ENCODE results near the gene GNB1L. TPM values are rescaled to one million over a fixed set of nuclear protein-coding genes. Genes with fewer than 3 reads are reported as not detected.
"Not testable (repeated sequence)": the region's sequence is repeated elsewhere in the genome, so short reads cannot be mapped to it uniquely, and the experiment has no call there.

Gene GNB1L
- total RNA-seq, 1 experiment from 2014 or later, result 38.2 TPM

GRCh38 chr22:19840059-19840458 lies 14.6 kb downstream of the GNB1L start:
- DNase-seq, result no peak
- Histone ChIP-seq H3K36me3 (replicated peaks; ENCODE audit: control insufficient read depth, insufficient read depth, low read length) (no peaks in the 10 kb centered on the region), H3K27me3 (ENCODE audit: control insufficient read depth, insufficient read depth, low read length) (no peaks in the 10 kb centered on the region), H3K4me3 (ENCODE audit: insufficient read depth, low read depth, low read length) (no peak overlapping the region)

GRCh38 chr22:19837915-19838314 lies 16.8 kb downstream of the GNB1L start:
- no peaks in the 10 kb centered on the region for H3K36me3 ChIP-seq (replicated peaks; ENCODE audit: control insufficient read depth, insufficient read depth, low read length)
- no peaks in the 10 kb centered on the region for H3K27me3 ChIP-seq (ENCODE audit: control insufficient read depth, insufficient read depth, low read length)
- H3K4me3 ChIP-seq (ENCODE audit: insufficient read depth, low read depth, low read length), result no peak overlapping the region
- DNase-seq, result no peak

- no peak for DNase-seq
- no peak overlapping the region for H3K4me3 ChIP-seq (ENCODE audit: insufficient read depth, low read depth, low read length)
- H3K27me3 ChIP-seq (ENCODE audit: control insufficient read depth, insufficient read depth, low read length), result no peaks in the 10 kb centered on the region
- H3K36me3 ChIP-seq (replicated peaks; ENCODE audit: control insufficient read depth, insufficient read depth, low read length), result no peaks in the 10 kb centered on the region
These were observed 18.2 kb downstream of the GNB1L start for GRCh38 chr22:19836512-19836911.

- H3K27me3 ChIP-seq (ENCODE audit: control insufficient read depth, insufficient read depth, low read length), result no peaks in the 10 kb centered on the region
- DNase-seq, result no peak
These were observed 20.1 kb downstream of the GNB1L start for GRCh38 chr22:19834599-19834998.

GRCh38 chr22:19833327-19833726 lies 21.3 kb downstream of the GNB1L start:
- DNase-seq; H3K27me3 ChIP-seq (ENCODE audit: control insufficient read depth, insufficient read depth, low read length); H3K4me3 ChIP-seq (ENCODE audit: insufficient read depth, low read depth, low read length); H3K36me3 ChIP-seq (replicated peaks; ENCODE audit: control insufficient read depth, insufficient read depth, low read length): not testable (repeated sequence)

More at GRCh38 chr22:19834599-19834998, 20.1 kb downstream of the GNB1L start:
- H3K4me3 ChIP-seq (ENCODE audit: insufficient read depth, low read depth, low read length), result no peak overlapping the region
- H3K36me3 ChIP-seq (replicated peaks; ENCODE audit: control insufficient read depth, insufficient read depth, low read length), result no peaks in the 10 kb centered on the region

GRCh38 chr22:19832476-19833108 lies 22.1 kb downstream of the GNB1L start:
- Histone ChIP-seq H3K27me3 (ENCODE audit: control insufficient read depth, insufficient read depth, low read length) (no peaks in the 10 kb centered on the region), H3K36me3 (replicated peaks; ENCODE audit: control insufficient read depth, insufficient read depth, low read length) (no peaks in the 10 kb centered on the region), H3K4me3 (ENCODE audit: insufficient read depth, low read depth, low read length) (no peak overlapping the region)
- peak; percentile 19 for DNase-seq

GRCh38 chr22:19831979-19832378 lies 22.7 kb downstream of the GNB1L start:
- H3K27me3 ChIP-seq (ENCODE audit: control insufficient read depth, insufficient read depth, low read length); H3K4me3 ChIP-seq (ENCODE audit: insufficient read depth, low read depth, low read length); H3K36me3 ChIP-seq (replicated peaks; ENCODE audit: control insufficient read depth, insufficient read depth, low read length); DNase-seq: not testable (repeated sequence)

GRCh38 chr22:19831016-19831415 lies 23.7 kb downstream of the GNB1L start:
- Histone ChIP-seq H3K4me3 (ENCODE audit: insufficient read depth, low read depth, low read length) (no peak overlapping the region), H3K36me3 (replicated peaks; ENCODE audit: control insufficient read depth, insufficient read depth, low read length) (no peaks in the 10 kb centered on the region), H3K27me3 (ENCODE audit: control insufficient read depth, insufficient read depth, low read length) (no peaks in the 10 kb centered on the region)
- DNase-seq, result no peak

- Histone ChIP-seq H3K27me3 (ENCODE audit: control insufficient read depth, insufficient read depth, low read length) (no peaks in the 10 kb centered on the region), H3K4me3 (ENCODE audit: insufficient read depth, low read depth, low read length) (no peak overlapping the region)
- no peak for DNase-seq
These were observed 26.7 kb downstream of the GNB1L start for GRCh38 chr22:19828035-19828401.

GRCh38 chr22:19827341-19828034 lies 27.2 kb downstream of the GNB1L start:
- DNase-seq, result no peak
- Histone ChIP-seq H3K4me3 (ENCODE audit: insufficient read depth, low read depth, low read length) (no peak overlapping the region), H3K36me3 (replicated peaks; ENCODE audit: control insufficient read depth, insufficient read depth, low read length) (no peaks in the 10 kb centered on the region), H3K27me3 (ENCODE audit: control insufficient read depth, insufficient read depth, low read length) (no peaks in the 10 kb centered on the region)

More at GRCh38 chr22:19828035-19828401, 26.7 kb downstream of the GNB1L start:
- no peaks in the 10 kb centered on the region for H3K36me3 ChIP-seq (replicated peaks; ENCODE audit: control insufficient read depth, insufficient read depth, low read length)

- no peak overlapping the region for H3K4me3 ChIP-seq (ENCODE audit: insufficient read depth, low read depth, low read length)
- no peaks in the 10 kb centered on the region for H3K27me3 ChIP-seq (ENCODE audit: control insufficient read depth, insufficient read depth, low read length)
- no peak for DNase-seq
- H3K36me3 ChIP-seq (replicated peaks; ENCODE audit: control insufficient read depth, insufficient read depth, low read length), result no peaks in the 10 kb centered on the region
These were observed 28.1 kb downstream of the GNB1L start for GRCh38 chr22:19826619-19826950.

GRCh38 chr22:19825904-19826618 lies 28.6 kb downstream of the GNB1L start:
- peak; percentile 7 for DNase-seq
- Histone ChIP-seq H3K27me3 (ENCODE audit: control insufficient read depth, insufficient read depth, low read length) (no peaks in the 10 kb centered on the region), H3K4me3 (ENCODE audit: insufficient read depth, low read depth, low read length) (no peak overlapping the region), H3K36me3 (replicated peaks; ENCODE audit: control insufficient read depth, insufficient read depth, low read length) (no peaks in the 10 kb centered on the region)

GRCh38 chr22:19824926-19825339 lies 29.7 kb downstream of the GNB1L start:
- H3K36me3 ChIP-seq (replicated peaks; ENCODE audit: control insufficient read depth, insufficient read depth, low read length), result no peaks in the 10 kb centered on the region
- no peak overlapping the region for H3K4me3 ChIP-seq (ENCODE audit: insufficient read depth, low read depth, low read length)
- H3K27me3 ChIP-seq (ENCODE audit: control insufficient read depth, insufficient read depth, low read length), result no peaks in the 10 kb centered on the region
- DNase-seq, result no peak

GRCh38 chr22:19824212-19824925 lies 30.3 kb downstream of the GNB1L start:
- Histone ChIP-seq H3K36me3 (replicated peaks; ENCODE audit: control insufficient read depth, insufficient read depth, low read length) (no peaks in the 10 kb centered on the region), H3K27me3 (ENCODE audit: control insufficient read depth, insufficient read depth, low read length) (no peaks in the 10 kb centered on the region), H3K4me3 (ENCODE audit: insufficient read depth, low read depth, low read length) (no peak overlapping the region)
- peak; percentile 60 for DNase-seq

- DNase-seq, result peak; percentile 66
- H3K27me3 ChIP-seq (ENCODE audit: control insufficient read depth, insufficient read depth, low read length), result no peaks in the 10 kb centered on the region
- H3K4me3 ChIP-seq (ENCODE audit: insufficient read depth, low read depth, low read length), result no peak overlapping the region
- no peaks in the 10 kb centered on the region for H3K36me3 ChIP-seq (replicated peaks; ENCODE audit: control insufficient read depth, insufficient read depth, low read length)
These were observed 30.8 kb downstream of the GNB1L start for GRCh38 chr22:19823902-19824211.
